HG03097 (cell line): ENCODE data around the gene DNAAF9.

Source experiments
- ATAC-seq: cut with Tn5 transposase; IDR thresholded peaks from one replicate; pipeline ENCODE4 v1.9.1; 2021; ENCODE audit not compliant: unreplicated experiment, low FRiP score

The DNAAF9 gene

GRCh38 chr20:3378138-3378537 lies 29.3 kb downstream of the DNAAF9 start:
- no peak for ATAC-seq

- ATAC-seq, result no peak
Measured at GRCh38 chr20:3377644-3378043, 29.8 kb downstream of the DNAAF9 start.

- no peak for ATAC-seq
Measured at GRCh38 chr20:3374296-3374695, 33.2 kb downstream of the DNAAF9 start.

- no peak for ATAC-seq
Measured at GRCh38 chr20:3371754-3372153, 35.7 kb downstream of the DNAAF9 start.

GRCh38 chr20:3367089-3367488 lies 40.4 kb downstream of the DNAAF9 start:
- ATAC-seq, result no peak

- no peak for ATAC-seq
Measured at GRCh38 chr20:3364323-3365013, 43.0 kb downstream of the DNAAF9 start.

- no peak for ATAC-seq
Measured at GRCh38 chr20:3360752-3361151, 46.7 kb downstream of the DNAAF9 start.

GRCh38 chr20:3358676-3359340 lies 48.7 kb downstream of the DNAAF9 start:
- no peak for ATAC-seq
